T-helper 1 cell treated with Interleukin-12 subunit alpha and Interleukin-12 subunit beta and Interleukin-4 antibody, amounts not matched to agents 30 ng/mL and 1 ng/mL, for 36 hours (primary cell): ENCODE data around the gene STK32B. TPM values are rescaled to one million over a fixed set of nuclear protein-coding genes. Genes with fewer than 3 reads are reported as not detected.

Source experiments
- intact Hi-C: fragments of 100-400 bp; cut with micrococcal nuclease; formaldehyde crosslinking; loops from one replicate; pipeline ENCODE4 v1.15.1; 2024
- total RNA-seq: library from RNA; stranded (reverse); gene quantifications from 2 replicates; pipeline ENCODE4 v1.2.3, GENCODE V29; 2022

STK32B gene
- total RNA-seq, 1 donor from 2014 or later = not detected

DNA sequence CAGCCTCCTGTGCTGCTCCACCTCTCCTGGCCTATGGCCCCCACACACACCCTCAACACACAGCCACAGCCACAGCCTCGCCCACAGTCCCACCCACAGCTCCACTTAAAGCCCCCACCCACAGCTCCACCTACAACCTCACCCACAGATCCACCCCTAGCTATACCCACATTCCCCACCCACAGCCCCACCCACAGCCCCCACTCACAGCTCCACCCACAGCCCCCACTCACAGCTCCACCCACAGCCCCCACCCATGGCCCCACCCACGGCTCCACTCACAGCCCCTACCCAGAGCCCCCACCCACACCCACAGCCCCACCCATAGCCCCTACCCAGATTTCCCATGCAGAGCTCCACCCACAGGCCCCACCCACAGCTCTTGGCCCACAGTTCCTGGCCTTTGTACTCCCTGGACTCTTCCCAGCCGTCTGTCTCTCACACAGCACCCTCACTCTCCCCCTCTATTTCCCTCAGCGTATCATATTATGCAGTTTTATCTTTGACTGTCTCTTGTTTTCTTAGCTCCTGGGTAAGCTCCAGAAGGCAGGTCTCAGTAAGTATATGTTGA, 334.5 kb downstream of the STK32B start:
- intact Hi-C loops = no loop called here

DNA sequence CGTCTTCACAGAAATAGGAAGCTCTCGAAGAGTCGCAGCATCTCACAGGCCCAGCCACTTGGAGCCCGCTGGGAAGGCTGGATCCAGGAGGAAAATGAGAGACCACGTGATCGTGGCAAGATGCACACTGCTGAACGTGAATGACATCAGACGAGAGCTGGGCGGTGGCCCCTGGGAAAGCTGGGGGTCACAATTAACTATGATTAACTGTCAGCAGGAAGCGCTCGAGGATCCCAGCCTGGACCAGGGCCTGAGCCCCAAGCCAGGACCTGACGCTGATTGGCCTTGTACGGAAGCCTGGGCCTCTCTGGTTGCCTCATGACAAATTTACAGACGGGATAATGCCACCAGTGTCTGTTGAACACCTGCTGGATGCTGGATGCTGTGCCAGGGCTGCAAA, 335.6 kb downstream of the STK32B start:
- intact Hi-C loops = no loop called here

- intact Hi-C loops = no loop called here
Measured at GRCh38 chr4:5387457-5387856, 336.2 kb downstream of the STK32B start.

DNA sequence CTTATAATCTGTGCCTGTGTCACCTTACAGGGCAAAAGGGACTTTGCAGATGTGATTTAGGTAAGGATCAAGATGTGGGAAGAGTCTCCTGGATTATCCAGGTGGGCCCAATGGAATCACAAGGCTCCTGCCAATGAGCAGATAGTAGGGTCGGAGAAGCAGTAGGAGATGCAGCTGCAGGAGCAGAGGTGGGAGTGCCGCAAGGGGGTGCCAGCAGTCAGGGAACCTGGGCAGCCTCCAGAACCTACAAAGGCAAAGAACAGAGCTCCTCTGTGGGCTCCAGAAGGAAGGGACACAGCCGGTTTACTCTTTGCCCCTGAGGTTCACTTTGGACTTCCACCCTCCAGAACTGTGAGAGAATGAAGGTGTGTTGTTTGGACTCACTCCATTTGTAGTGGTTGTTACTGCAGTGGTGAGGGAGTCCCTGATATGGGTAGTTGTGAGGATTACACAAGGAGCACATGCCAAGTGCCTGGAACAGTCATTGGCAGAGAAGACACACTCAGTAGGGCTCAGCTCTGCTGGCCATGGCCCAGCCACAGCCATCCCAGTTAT, 338.6 kb downstream of the STK32B start:
- intact Hi-C loops = no loop called here

DNA sequence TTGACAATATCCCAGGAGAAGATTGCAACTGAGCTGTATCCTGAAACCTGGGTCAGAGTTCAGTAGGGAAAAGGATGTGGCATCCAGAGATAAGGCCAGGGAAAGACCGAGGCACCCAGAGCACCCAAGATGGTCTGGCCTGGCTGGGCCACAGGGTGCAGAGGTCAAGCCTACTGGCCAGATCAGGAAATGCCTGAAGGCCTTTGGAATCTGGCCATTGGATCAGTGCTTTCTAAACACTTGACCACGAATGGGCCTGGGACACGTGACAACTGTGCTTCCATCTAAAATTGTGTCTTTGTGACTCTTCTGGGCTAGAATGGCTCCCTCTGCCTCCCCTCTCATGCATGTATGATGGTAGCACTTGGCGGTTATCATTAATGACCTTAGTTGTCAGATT, 340.2 kb downstream of the STK32B start:
- intact Hi-C loops = no loop called here

GRCh38 chr4:5393911-5394513, 342.7 kb downstream of the STK32B start:
- intact Hi-C loops = no loop called here

GRCh38 chr4:5395781-5396180, 344.5 kb downstream of the STK32B start:
- intact Hi-C loops = no loop called here

DNA sequence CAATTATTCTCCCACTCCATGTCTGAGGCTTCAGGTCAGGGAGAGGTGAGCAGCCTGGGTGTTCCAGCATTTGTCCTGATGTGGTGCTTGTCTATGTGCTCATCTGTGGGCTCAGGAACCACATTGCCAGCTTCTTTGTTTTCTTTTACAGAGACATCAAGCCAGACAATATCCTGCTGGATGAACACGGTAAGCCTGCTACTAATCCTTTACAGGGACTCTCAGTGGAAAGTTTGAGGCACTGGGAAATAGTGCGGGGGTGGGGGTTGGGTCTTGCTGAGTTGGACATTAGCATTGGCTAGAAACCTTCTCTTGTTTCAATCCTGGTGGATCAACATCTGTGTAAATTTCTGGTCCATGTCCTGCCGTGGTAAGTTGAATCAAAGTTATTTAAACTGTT, 346.8 kb downstream of the STK32B start:
- intact Hi-C loops = no loop called here

DNA sequence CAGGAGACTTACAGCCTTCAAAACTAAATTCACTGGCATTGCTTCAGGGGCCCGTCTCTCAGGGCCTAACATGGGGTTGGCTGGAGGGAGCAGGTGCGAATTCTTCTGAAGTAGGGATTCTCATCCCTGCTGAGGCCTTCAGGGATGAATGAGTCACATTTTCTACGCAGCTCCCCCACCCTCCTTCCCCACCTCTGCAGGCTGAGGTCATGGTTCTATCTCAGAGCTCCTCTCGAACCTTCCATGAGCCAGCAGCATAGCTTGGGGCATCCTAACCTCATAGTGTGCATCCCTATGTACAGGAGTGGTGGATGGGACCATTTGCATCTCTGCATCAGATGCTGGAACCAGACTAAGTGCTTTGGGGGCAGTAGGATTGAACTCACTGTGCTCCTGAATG, 347.8 kb downstream of the STK32B start:
- intact Hi-C loops = no loop called here

GRCh38 chr4:5399790-5400421, 348.6 kb downstream of the STK32B start:
- intact Hi-C loops = no loop called here

GRCh38 chr4:5403746-5404497, 352.6 kb downstream of the STK32B start:
- intact Hi-C loops = no loop called here

DNA sequence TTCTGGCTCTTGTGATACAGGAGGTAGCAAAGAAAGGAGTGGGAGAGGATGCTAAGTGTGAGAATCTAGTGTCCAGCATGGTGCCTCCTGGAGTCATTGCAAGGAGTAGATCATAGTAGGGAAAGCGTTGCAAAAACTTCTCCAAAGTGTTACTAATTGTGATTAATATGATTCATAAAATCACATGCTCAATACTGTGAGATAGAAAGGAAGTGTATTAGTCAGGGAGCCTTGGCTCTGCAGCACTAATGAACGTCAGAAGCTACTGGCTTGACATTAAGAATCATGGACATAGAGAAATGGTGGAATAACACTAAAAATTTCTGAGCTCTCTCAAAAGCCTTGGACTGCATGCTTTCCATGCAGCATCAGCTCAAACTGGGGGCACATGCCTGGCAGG, 358.0 kb downstream of the STK32B start:
- intact Hi-C loops = no loop called here

GRCh38 chr4:5409972-5410618, 358.8 kb downstream of the STK32B start:
- intact Hi-C loops = no loop called here

DNA sequence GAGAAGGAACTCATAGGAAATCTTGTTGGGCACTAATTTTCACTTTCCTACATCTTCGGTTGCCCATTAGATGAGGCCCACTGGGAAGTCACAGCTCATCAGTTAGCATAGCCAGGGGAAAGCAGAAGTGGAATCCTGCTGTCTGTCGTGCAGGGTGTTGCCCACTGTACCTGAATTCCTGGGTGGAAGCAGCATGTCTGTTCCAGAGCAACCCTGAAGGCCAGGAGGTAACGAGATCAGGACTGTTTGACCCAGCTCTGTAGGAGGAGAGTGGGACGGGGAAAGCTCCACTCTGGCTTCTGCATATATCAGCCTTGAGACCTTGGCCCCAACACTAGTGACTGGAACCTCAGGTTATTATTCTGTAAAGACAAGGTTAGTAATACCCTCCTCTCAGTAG, 361.0 kb downstream of the STK32B start:
- intact Hi-C loops = no loop called here

DNA sequence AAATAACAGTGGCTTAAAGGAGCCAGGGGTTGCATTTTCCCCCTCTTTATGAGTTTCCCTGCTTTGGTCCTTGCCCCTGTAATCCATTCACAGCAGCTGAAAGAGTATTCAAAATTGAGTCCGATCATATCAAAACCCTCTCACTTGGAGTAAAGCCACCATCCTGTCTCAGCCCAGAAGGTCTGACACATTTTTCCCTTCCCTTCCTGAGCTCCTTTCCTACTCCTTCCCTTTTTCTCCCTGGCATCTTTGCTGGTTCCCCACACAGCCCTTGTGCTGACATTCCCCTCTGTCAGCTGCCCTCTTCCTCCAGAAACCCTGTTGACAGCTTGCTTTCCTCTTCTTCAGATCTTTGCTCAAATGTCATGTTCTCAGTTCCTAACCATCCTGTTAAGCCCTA, 361.5 kb downstream of the STK32B start:
- intact Hi-C loops = no loop called here

DNA sequence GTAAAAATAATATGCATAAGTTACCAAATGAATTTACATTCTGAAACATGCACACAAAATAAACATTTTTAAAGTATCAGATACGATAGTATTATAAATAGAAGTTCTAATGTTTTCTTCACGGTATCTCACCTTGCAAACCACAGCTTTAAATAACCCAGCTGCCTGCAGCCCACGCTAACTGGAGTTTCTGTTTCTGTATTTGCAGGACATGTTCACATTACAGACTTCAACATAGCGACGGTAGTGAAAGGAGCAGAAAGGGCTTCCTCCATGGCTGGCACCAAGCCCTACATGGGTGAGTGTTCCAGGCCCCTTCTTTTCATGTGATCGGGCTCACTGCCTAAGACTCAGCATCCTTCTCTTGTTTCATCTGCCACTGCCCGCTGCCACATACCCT, 365.4 kb downstream of the STK32B start:
- intact Hi-C loops = no loop called here

- intact Hi-C loops = no loop called here
Measured at GRCh38 chr4:5420266-5420665, 369.0 kb downstream of the STK32B start.

DNA sequence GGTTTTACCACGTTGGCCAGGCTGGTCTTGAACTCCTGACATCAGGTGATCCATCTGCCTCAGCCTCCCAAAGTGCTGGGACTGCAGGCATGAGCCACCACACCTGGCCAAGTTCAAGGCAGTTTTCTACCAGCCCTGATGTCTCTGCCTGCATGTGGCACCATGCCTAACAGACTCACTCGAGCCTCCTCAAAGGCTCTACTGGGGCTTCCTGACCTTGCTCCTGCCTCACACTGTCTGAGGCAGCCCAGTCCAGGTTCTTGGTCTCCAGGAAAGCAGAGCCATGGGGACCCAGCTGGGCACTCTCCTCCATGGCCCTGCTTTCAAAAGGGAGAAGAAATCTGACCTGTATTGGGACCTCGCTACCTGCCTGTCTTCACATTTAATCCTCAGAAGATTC, 370.1 kb downstream of the STK32B start:
- intact Hi-C loops = no loop called here

GRCh38 chr4:5422195-5422594, 370.9 kb downstream of the STK32B start:
- intact Hi-C loops = no loop called here

- intact Hi-C loops = no loop called here
Measured at GRCh38 chr4:5423670-5424069, 372.4 kb downstream of the STK32B start.

DNA sequence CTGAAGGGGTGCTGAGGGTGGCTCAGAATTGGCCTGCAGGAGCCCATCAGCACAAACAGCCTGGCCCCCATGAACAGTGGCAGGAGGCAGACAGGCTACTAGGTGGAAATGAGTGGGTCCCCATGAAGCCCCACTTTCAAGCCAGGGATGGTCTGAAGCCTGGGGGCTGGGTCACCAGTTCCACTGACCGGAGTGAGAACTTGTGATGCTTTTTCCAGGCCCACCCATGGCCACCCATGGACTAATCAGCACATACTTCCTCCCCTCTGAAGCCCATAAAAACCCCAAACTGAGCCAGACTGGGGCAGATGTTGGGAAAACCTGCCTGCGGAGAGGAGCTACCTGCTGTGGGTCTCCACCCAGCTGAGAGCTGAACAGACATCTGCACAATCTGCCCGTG, 372.9 kb downstream of the STK32B start:
- intact Hi-C loops = no loop called here

- intact Hi-C loops = no loop called here
Measured at GRCh38 chr4:5424901-5425300, 373.6 kb downstream of the STK32B start.
